Measurements from ENCODE around the gene NR3C2. TPM values are rescaled to one million over a fixed set of nuclear protein-coding genes. Genes with fewer than 3 reads are reported as not detected.

The NR3C2 gene
- total RNA-seq, 1 donor from 2014 or later = 2.7 TPM

GRCh38 chr4:148161601-148162000, 280.6 kb downstream of the NR3C2 start:
- TF ChIP-seq, protein P1, sequence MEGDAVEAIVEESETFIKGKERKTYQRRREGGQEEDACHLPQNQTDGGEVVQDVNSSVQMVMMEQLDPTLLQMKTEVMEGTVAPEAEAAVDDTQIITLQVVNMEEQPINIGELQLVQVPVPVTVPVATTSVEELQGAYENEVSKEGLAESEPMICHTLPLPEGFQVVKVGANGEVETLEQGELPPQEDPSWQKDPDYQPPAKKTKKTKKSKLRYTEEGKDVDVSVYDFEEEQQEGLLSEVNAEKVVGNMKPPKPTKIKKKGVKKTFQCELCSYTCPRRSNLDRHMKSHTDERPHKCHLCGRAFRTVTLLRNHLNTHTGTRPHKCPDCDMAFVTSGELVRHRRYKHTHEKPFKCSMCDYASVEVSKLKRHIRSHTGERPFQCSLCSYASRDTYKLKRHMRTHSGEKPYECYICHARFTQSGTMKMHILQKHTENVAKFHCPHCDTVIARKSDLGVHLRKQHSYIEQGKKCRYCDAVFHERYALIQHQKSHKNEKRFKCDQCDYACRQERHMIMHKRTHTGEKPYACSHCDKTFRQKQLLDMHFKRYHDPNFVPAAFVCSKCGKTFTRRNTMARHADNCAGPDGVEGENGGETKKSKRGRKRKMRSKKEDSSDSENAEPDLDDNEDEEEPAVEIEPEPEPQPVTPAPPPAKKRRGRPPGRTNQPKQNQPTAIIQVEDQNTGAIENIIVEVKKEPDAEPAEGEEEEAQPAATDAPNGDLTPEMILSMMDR (IDR thresholded peaks at IDR 0.05; ENCODE audit: unreplicated experiment) = no peak
- no peak for DNase-seq (ENCODE audit: low spot score, unreplicated experiment)
- Mint-ChIP-seq H3K4me3 (ENCODE audit: low read depth) (no peak overlapping the region), H3K9me3 (ENCODE audit: low read depth) (no peaks in the 10 kb centered on the region), H3K27ac (no peak overlapping the region), H3K27me3 (no peaks in the 10 kb centered on the region), H3K36me3 (ENCODE audit: insufficient read depth) (no peaks in the 10 kb centered on the region), H3K4me1 (ENCODE audit: low read depth) (peaks cover 17% of the 10 kb centered on the region)

DNA sequence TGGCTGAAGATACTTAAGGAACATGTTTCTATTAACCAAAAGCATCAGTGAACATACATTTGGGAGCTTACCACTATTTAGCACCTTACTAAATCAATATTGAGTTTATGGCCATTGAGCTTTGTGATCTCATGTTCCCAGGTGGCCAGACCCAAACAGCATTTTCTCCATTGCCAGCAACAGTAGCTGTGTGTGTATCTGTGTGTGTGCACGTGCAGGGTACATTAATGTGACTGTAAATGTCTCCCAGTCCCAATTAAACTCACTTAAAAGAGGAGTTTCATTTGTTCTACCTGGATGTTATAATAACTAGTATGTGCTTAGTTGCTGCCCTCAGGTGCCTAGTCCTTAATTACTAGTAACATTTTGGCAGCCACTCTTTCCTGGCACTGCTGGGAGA, 282.4 kb downstream of the NR3C2 start:
- no peak overlapping the region for H3K4me3 Mint-ChIP-seq (ENCODE audit: low read depth)
- DNase-seq (ENCODE audit: low spot score, unreplicated experiment) = no peak
- TF ChIP-seq, protein P1 (IDR thresholded peaks at IDR 0.05; ENCODE audit: unreplicated experiment) = no peak
- peaks cover 3% of the 10 kb centered on the region for H3K9me3 Mint-ChIP-seq (ENCODE audit: low read depth)
- H3K4me1 Mint-ChIP-seq (ENCODE audit: low read depth) = peaks cover 16% of the 10 kb centered on the region
- no peak overlapping the region for H3K27ac Mint-ChIP-seq
- H3K36me3 Mint-ChIP-seq (ENCODE audit: insufficient read depth) = peaks cover 1% of the 10 kb centered on the region
- H3K27me3 Mint-ChIP-seq = no peaks in the 10 kb centered on the region

DNA sequence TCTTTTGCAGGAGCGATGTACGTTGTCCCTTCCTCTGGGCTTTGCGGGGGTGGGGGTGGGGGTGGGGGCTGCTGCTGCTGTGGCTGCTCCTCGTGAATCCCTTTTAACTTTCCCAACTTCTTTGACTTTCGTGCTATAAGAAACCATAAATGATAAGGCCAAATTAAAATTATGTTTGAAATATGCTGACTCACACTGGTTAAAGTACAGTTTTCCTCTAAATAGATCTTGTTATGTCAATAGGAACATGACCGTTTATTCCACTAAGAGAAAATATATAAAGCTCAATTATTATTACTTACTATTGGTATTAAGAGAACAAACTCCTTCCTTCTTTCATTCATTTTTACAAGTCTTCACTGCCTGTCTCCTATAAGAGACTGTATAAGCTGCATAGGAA, 287.4 kb downstream of the NR3C2 start:
- no peak for DNase-seq (ENCODE audit: low spot score, unreplicated experiment)
- Mint-ChIP-seq H3K4me1 (ENCODE audit: low read depth) (no peaks in the 10 kb centered on the region), H3K27me3 (no peaks in the 10 kb centered on the region), H3K9me3 (ENCODE audit: low read depth) (peaks cover 3% of the 10 kb centered on the region), H3K27ac (no peak overlapping the region), H3K4me3 (ENCODE audit: low read depth) (no peak overlapping the region), H3K36me3 (ENCODE audit: insufficient read depth) (peaks cover 1% of the 10 kb centered on the region)
- TF ChIP-seq, protein P1 (IDR thresholded peaks at IDR 0.05; ENCODE audit: unreplicated experiment) = no peak

DNA sequence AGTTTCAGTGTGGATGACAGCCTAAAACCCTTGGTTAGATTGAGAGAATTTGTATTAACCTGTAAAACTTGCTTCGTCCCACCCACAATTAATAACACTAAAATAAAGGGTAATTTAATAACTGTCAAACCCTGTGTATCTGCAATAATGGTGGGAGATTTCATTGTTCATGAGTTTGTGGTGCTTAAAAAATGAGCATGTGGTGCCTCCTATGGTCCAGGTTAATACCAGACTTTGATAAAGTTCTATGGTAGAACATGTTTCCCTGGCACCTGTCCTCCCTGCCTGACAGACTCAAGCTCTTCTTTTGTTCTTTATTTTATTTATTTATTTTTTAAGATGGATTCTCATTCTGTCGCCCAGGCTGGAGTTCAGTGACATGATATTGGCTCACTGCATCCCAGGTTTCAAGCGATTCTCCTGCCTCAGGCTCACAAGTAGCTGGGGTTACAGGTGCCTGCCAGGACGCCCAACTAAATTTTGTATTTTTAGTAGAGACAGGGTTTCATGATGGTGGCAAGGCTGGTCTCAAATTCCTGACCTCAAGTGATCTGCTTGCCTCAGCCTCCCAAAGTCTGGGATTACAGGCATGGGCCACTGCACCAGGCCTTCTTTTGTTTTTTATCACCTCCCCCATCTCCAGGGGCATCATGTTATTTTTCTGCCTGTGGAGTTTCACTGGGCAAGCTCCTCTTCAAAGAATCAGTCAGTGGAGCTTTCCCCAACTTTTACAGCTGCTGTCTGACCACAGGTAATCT, 289.2 kb downstream of the NR3C2 start:
- no peak overlapping the region for H3K27ac Mint-ChIP-seq
- DNase-seq (ENCODE audit: low spot score, unreplicated experiment) = no peak
- H3K27me3 Mint-ChIP-seq = no peaks in the 10 kb centered on the region
- no peaks in the 10 kb centered on the region for H3K4me1 Mint-ChIP-seq (ENCODE audit: low read depth)
- TF ChIP-seq, protein P1 (IDR thresholded peaks at IDR 0.05; ENCODE audit: unreplicated experiment) = no peak
- peaks cover 3% of the 10 kb centered on the region for H3K9me3 Mint-ChIP-seq (ENCODE audit: low read depth)
- peaks cover 1% of the 10 kb centered on the region for H3K36me3 Mint-ChIP-seq (ENCODE audit: insufficient read depth)
- no peak overlapping the region for H3K4me3 Mint-ChIP-seq (ENCODE audit: low read depth)

- Mint-ChIP-seq H3K4me3 (ENCODE audit: low read depth) (no peak overlapping the region), H3K27ac (no peak overlapping the region), H3K36me3 (ENCODE audit: insufficient read depth) (peaks cover 1% of the 10 kb centered on the region), H3K27me3 (no peaks in the 10 kb centered on the region), H3K4me1 (ENCODE audit: low read depth) (no peaks in the 10 kb centered on the region), H3K9me3 (ENCODE audit: low read depth) (peaks cover 3% of the 10 kb centered on the region)
- DNase-seq (ENCODE audit: low spot score, unreplicated experiment) = no peak
- TF ChIP-seq, protein P1 (IDR thresholded peaks at IDR 0.05; ENCODE audit: unreplicated experiment) = no peak
Observed at GRCh38 chr4:148151806-148152205, 290.4 kb downstream of the NR3C2 start.
